Measurements from ENCODE around the gene MRPL33. TPM values are rescaled to one million over a fixed set of nuclear protein-coding genes. Genes with fewer than 3 reads are reported as not detected.

The MRPL33 gene
- total RNA-seq, 1 donor from 2014 or later = 290 TPM

DNA sequence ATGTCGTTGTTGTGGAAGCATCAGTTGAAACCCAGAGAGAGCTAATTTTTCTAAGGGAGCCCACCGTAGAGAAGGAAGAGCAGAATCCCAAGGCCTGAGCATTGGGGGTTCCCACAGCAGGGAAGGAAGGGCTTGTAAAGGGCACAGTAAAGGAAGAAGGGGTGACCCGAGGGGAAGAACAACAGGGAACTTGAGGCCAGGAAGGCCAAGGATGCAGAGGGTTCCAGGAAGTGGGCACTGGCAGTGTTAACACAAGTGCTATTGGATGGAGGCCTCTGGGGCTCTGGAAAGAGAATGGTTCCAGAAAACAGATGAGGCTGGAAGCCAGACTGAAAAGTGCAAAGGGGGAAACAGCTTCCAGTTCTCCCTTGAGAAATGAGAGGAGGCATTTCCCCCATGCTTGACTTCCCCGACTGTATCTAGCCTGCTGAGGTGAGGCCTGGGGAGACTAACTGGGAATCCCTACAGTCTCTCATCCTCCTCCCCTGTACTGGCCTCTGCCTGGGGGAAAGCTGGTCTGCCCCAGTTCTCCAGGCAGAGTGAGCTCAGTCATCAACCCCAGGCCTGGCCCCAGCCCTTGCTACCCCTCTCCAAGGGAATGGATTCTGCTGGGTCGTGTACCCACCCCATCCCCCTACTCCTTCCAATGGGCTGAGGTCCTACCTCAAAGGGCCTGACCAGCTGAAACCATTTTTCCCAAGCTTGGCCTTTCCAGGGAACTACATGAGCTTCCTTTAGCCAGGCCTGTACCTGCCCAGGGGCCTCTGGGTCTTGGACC is 43.2 kb upstream of the MRPL33 start:
- DNase-seq (ENCODE audit: low read depth) = no peak
- TF ChIP-seq, protein P1, sequence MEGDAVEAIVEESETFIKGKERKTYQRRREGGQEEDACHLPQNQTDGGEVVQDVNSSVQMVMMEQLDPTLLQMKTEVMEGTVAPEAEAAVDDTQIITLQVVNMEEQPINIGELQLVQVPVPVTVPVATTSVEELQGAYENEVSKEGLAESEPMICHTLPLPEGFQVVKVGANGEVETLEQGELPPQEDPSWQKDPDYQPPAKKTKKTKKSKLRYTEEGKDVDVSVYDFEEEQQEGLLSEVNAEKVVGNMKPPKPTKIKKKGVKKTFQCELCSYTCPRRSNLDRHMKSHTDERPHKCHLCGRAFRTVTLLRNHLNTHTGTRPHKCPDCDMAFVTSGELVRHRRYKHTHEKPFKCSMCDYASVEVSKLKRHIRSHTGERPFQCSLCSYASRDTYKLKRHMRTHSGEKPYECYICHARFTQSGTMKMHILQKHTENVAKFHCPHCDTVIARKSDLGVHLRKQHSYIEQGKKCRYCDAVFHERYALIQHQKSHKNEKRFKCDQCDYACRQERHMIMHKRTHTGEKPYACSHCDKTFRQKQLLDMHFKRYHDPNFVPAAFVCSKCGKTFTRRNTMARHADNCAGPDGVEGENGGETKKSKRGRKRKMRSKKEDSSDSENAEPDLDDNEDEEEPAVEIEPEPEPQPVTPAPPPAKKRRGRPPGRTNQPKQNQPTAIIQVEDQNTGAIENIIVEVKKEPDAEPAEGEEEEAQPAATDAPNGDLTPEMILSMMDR (conservative IDR thresholded peaks at IDR 0.05; ENCODE audit: low read depth, low read length) = no peak
- H3K4me3 ChIP-seq (ENCODE audit: low read depth, low read length) = no peak overlapping the region

DNA sequence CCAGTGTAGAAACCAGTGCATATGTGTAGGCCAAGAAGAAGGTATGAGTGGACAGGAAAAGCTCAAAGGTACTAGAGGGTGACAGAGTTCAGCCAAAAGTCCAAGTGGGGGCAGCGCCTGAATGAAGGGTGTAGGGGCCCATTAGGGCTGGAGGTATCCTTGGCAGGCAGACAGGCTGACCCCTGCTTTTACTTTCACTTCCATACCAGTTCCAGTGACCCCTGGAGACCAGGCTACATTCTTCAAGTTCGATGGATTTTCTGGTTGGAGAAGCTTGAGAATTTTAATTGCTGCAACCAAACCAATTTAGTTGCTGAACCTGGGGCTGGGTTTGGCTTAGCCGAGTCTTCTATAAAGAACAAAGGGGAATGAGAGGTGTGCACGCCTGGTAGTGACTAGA is 42.3 kb upstream of the MRPL33 start:
- TF ChIP-seq, protein P1 (conservative IDR thresholded peaks at IDR 0.05; ENCODE audit: low read depth, low read length) = no peak
- DNase-seq (ENCODE audit: low read depth) = peak; percentile 91
- H3K4me3 ChIP-seq (ENCODE audit: low read depth, low read length) = no peak overlapping the region

DNA sequence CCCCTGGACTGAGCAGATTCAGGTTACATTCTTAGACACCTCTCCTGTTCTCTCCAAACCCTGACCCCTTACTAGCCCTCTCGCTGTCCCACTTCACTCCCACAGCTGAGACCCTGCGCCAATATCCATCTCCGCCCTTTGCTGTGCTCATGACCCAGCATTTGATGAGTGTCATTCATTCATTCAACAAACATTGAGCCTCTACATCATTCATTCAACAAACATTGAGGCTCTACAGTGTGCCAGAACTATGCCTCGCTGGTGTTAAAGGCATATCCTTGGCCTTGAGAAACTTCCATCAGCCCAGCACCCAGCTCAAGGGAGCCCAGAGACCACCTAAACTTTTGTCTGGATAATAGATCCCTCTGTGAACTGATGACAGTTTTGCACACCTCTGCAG is 41.9 kb upstream of the MRPL33 start:
- H3K4me3 ChIP-seq (ENCODE audit: low read depth, low read length) = no peak overlapping the region
- TF ChIP-seq, protein P1 (conservative IDR thresholded peaks at IDR 0.05; ENCODE audit: low read depth, low read length) = no peak
- no peak for DNase-seq (ENCODE audit: low read depth)

DNA sequence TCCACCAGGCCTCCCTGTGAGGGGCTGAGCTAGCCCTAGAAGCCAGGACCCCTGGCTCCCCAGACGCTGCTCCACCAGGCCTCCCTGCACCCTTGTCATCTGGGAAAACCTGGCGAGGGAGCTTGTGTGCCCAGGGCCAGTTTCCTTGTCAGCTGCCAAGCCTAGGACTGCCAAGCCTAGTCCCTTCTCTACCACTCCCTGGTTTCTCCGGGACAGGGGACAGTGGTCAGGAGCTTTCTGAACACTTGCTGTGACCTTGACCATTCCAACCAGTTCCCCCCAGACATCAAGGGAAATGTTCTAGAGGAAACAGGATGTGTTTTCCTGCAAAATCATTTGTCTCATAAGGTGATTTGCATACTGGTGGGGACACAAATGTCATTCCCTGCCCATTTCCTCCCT is 41.3 kb upstream of the MRPL33 start:
- H3K4me3 ChIP-seq (ENCODE audit: low read depth, low read length) = no peak overlapping the region
- no peak for DNase-seq (ENCODE audit: low read depth)
- TF ChIP-seq, protein P1 (conservative IDR thresholded peaks at IDR 0.05; ENCODE audit: low read depth, low read length) = no peak

DNA sequence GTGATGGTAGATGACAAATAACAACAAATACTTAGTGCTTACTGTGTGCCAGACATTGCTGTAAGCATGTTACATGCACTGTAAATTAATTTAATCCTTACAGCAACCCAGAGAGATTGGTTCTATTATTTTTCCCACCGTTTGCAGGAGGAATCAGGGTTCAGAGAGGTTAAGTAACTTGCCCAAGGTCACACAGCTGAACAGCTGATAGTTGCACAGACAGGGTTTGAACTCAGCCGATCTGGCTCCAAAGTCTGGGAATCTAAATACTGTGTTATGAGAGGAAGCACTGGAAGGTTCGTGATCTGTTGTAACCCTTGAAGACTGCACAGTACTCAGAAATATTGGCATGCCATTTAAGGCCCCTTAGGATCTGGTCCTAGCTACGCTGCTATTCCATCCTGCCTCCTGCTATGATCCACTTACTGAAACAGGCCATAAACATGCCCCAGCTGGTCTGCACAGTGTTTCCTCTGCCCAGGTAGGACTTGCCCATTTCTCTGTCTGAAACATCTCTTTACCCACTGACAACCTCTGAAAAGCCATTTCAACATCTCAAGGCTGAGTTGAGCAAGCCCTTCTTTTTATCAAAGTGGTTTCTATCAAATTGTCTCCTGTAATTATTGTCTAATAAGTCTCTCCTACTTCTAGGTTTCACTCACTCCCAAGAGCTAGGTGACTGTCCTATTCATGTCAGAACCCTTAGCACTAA is 40.4 kb upstream of the MRPL33 start:
- TF ChIP-seq, protein P1 (conservative IDR thresholded peaks at IDR 0.05; ENCODE audit: low read depth, low read length) = no peak
- no peak for DNase-seq (ENCODE audit: low read depth)
- no peak overlapping the region for H3K4me3 ChIP-seq (ENCODE audit: low read depth, low read length)

DNA sequence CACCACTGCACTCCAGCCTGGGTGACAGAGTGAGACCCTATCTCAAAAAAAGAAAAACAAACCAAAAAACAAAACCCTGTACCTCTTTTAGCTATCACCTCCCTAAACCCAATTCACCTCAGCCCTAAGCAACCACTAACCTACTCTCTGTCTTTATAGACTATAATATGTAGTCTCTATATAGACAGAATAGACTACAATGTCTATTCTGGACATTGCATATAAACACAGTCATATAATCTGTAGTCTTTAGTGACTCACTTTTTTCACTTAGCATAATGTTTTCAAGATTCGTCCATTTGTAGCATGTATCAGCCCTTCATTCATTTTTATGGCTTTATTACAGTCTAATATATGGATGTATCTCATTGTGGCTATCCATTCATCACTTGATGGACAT is 37.2 kb upstream of the MRPL33 start:
- DNase-seq (ENCODE audit: low read depth) = no peak
- TF ChIP-seq, protein P1 (conservative IDR thresholded peaks at IDR 0.05; ENCODE audit: low read depth, low read length) = no peak
- no peak overlapping the region for H3K4me3 ChIP-seq (ENCODE audit: low read depth, low read length)

Data from epithelial cell of proximal tubule (primary cell).